NCI-H446 (cell line): ENCODE measurements around the gene MED22.
"Not testable (repeated sequence)": the region's sequence is repeated elsewhere in the genome, so short reads cannot be mapped to it uniquely, and the experiment has no call there.

ENCODE experiments used
- DNase-seq, 2 experiments: peaks; one replicate each; lab custom pipeline; 2025; lab: John Stamatoyannopoulos, UW

The MED22 gene

GRCh38 chr9:133304477-133305377, 43.2 kb downstream of the MED22 start:
- no peak for DNase-seq

- no peak for DNase-seq
These were observed 43.8 kb downstream of the MED22 start for GRCh38 chr9:133304158-133304470.

GRCh38 chr9:133303266-133304157, 44.4 kb downstream of the MED22 start:
- DNase-seq = no peak

GRCh38 chr9:133301253-133302230, 46.4 kb downstream of the MED22 start:
- no peak for DNase-seq

- not testable (repeated sequence) for DNase-seq
These were observed 47.9 kb downstream of the MED22 start for GRCh38 chr9:133299996-133300395.

GRCh38 chr9:133294257-133294656, 53.7 kb downstream of the MED22 start:
- no peak for DNase-seq

GRCh38 chr9:133290751-133291302, 57.1 kb downstream of the MED22 start:
- DNase-seq = no peak
